Colonic mucosa (tissue), 4 donors: ENCODE data around the gene PDF. TPM values are rescaled to one million over a fixed set of nuclear protein-coding genes. Genes with fewer than 3 reads are reported as not detected.

ENCODE experiments used
- DNase-seq: peaks from one replicate; pipeline ENCODE4 v3.0.0-alpha.2; 2020
- H3K27ac ChIP-seq: fragments of 200-600 bp; one replicate; pipeline ENCODE4 v1.8.0; 2021
- H3K27me3 ChIP-seq: fragments of 200-600 bp; one replicate; pipeline ENCODE4 v1.8.0; 2021
- H3K36me3 ChIP-seq: fragments of 200-600 bp; one replicate; pipeline ENCODE4 v1.8.0; 2021
- H3K4me1 ChIP-seq: fragments of 200-600 bp; one replicate; pipeline ENCODE4 v1.8.0; 2021; ENCODE audit warnings: mild to moderate bottlenecking
- H3K4me3 ChIP-seq: fragments of 200-600 bp; one replicate; pipeline ENCODE4 v1.8.0; 2021
- H3K9ac ChIP-seq, 2 donors: one replicate each; pipeline ENCODE4 v1.7.0; 2013; ENCODE audit warnings: control low read depth in 2 of 2, low read depth in 2 of 2, low read length in 2 of 2
- H3K9me3 ChIP-seq: fragments of 200-600 bp; one replicate; pipeline ENCODE4 v1.8.0; 2021
- CTCF ChIP-seq: fragments of 200-600 bp; IDR thresholded peaks from one replicate; pipeline ENCODE4 v1.8.0; 2022; ENCODE audit warnings: antibody characterized with exemption, mild to moderate bottlenecking
- intact Hi-C: fragments of 100-400 bp; cut with DNase I; formaldehyde crosslinking; loops from one replicate; pipeline ENCODE4 v1.14.1; 2022
- total RNA-seq, 2 donors: library from RNA; stranded (reverse); fragmentation: NEBNext Ultra II Directional in 1 of 2; extraction: Animal tissue kit (Norgen Biotek cat#: 25700) in 1 of 2; gene quantifications; one replicate each; pipeline ENCODE4 v1.2.1, GENCODE V29; 2021
- donor health status: healthy.
- donor health status: DM: no; HTN: no; CAD: no.
- donor health status: DM: no; HTN: no; CAD: no.

The PDF gene
- total RNA-seq, 2 donors from 2014 or later: 13.2 to 35.1 TPM

DNA sequence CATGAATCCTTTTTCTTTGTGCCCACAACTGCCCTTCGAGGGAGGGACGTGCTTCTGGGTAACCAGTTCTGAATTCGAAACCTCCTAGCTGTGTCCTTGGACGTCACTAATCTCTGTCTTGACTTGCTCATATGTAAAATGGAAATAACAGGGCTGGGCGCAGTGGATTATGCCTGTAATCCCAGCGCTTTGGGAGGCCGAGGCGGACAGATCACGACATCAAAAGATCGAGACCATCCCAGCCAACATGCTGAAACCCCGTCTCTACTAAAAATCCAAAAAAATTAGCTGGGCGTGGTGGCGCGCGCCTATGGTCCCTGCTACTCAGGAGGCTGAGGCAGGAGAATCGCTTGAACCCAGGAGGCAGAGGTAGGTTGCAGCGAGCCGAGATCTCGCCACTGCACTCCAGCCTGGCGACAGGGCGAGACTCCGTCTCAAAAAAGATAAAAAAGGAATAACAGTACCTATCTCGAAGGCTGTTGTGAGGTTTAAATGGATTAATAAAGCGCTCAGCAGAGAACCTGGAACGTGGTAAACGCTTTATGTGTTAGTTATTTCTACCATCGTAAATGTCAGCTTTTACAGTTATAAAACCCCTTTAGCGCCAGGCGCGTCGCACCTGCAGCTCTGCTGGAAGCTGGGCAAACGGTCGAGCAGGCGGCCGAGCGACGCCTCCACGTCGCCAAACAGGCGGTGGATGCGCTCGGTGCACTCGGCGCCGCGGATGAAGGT is 8.3 kb upstream of the PDF start:
- TF ChIP-seq CTCF: no peak
- no peaks in the 10 kb centered on the region for H3K9me3 ChIP-seq
- peaks cover 8% of the 10 kb centered on the region for H3K36me3 ChIP-seq
- H3K4me1 ChIP-seq: peaks cover 15% of the 10 kb centered on the region
- peak overlapping the region; percentile 88 for H3K4me3 ChIP-seq
- peak overlapping the region; percentile 93 for H3K27ac ChIP-seq
- peak; percentile 58 for DNase-seq
- intact Hi-C loops: no loop called here
- no peaks in the 10 kb centered on the region for H3K27me3 ChIP-seq
- peak overlapping the region; percentile 80 to 90 for H3K9ac ChIP-seq

GRCh38 chr16:69334696-69335095 is 4.3 kb upstream of the PDF start:
- no peak overlapping the region for H3K9ac ChIP-seq
- peaks cover 6% of the 10 kb centered on the region for H3K4me1 ChIP-seq
- TF ChIP-seq CTCF: no peak
- no peak for DNase-seq
- H3K4me3 ChIP-seq: no peak overlapping the region
- H3K36me3 ChIP-seq: peaks cover 8% of the 10 kb centered on the region
- no peaks in the 10 kb centered on the region for H3K9me3 ChIP-seq
- no peaks in the 10 kb centered on the region for H3K27me3 ChIP-seq
- no peak overlapping the region for H3K27ac ChIP-seq
- intact Hi-C loops: no loop called here

DNA sequence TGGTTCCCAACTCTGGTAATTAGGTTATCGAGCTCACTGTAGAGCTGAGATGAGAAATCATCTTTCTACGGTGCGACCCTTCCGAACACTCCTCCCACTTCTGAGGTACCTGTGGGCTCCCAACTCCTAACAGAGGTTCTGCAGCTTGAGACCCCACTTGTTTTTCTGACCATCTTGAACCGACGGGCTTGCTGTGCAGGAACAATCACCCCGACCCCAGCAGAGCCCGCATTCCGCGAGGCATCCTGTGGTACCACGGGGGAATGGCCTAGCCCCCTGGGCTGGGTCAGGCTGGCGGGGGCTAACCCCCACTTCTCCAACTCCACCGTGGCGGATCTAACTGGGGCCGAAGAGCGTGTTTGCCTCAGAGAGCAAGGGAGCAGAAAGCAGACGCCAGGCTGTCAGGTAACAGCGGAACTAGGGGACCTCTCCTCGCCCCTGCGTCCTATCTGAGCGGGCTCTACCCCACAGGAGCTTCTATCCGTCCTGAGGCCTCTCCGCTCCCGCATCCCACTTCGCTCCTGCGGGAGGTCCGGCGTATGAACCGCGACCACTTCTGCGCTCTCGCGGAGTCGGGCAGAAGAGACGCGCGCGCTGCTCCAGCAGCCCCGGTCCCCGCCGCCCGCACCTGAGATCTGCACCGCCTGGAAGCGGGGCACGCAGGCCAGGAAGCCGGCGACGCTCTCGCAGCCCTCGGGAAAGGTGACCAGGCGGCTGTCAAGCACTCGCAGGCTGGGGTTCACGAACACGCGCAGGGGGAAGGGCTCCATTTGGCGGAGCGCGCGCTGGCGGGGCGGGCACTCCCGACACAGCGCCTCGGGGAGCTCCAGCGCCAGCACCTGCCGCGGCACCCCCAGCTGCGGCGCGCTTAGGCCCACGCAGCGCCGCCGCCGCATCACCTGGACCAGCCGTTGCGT is 761 bp downstream of the PDF start:
- no peak for TF ChIP-seq CTCF
- H3K27me3 ChIP-seq: no peaks in the 10 kb centered on the region
- peaks cover 32% of the 10 kb centered on the region for H3K4me1 ChIP-seq
- H3K36me3 ChIP-seq: peaks cover 3% of the 10 kb centered on the region
- peak overlapping the region; percentile 99 for H3K4me3 ChIP-seq
- intact Hi-C loops: no loop called here
- H3K9me3 ChIP-seq: no peaks in the 10 kb centered on the region
- peak; percentile 49 for DNase-seq
- peak overlapping the region; percentile 81 to 89 for H3K9ac ChIP-seq
- peak overlapping the region; percentile 95 for H3K27ac ChIP-seq

DNA sequence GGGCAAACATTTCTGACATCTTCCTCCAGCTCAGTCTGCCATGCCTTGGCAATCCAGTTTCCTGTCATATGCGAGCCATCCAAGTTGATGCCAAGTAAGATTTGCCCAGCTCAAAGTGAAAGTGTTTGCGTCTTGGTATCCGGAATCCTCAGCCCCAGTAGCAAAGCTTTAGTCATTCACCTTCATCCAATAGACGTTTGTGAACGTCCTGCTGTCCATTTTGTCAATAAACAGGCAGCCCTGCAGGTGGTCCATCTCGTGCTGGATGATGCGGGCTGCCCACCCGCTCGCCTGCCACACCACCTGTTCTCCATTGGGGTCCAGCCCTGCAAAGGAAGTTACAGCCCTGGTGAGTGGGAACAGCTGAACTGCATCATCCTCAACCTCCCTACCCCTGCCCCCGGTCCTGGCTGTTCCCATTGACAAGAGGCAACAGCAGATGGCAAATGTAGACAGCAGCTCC is 1.5 kb downstream of the PDF start:
- no peak for DNase-seq
- H3K9me3 ChIP-seq: no peaks in the 10 kb centered on the region
- H3K4me3 ChIP-seq: peak overlapping the region; percentile 99
- peak overlapping the region; percentile 47 to 81 for H3K9ac ChIP-seq
- no peak overlapping the region for H3K27ac ChIP-seq
- TF ChIP-seq CTCF: no peak
- intact Hi-C loops: no loop called here
- peaks cover 34% of the 10 kb centered on the region for H3K4me1 ChIP-seq
- H3K27me3 ChIP-seq: no peaks in the 10 kb centered on the region
- H3K36me3 ChIP-seq: no peaks in the 10 kb centered on the region

DNA sequence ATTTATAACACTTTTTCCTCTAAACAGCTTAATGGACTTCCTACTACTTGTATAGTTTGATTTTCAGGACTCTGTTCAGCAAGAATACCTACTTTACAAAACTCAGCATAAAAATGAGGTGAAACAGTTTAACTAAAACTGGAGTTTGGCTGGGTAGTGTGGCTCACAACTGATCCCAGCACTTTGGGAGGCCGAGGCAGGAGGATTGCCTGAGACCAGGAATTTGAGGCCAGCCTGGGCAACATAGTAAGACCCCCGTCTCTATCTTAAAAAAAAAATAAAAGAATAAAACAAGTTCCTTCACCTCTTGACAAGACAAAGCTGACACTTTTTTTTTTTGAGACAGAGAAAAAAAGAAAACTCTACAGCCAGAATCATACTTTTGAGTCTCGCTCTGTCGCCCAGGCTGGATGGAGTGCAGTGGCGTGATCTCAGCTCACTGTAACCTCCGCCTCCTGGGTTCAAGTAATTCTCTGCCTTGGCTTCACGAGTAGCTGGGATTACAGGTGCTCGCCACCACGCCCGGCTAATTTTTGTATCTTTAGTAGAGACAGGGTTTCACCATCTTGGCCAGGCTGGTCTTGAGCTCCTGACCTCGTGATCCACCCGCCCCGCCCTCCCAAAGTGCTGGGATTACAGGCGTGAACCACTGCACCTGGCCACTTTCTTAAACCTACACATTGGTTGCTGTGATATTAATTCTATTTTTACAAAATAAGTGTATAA is 2.6 kb downstream of the PDF start:
- intact Hi-C loops: no loop called here
- Histone ChIP-seq H3K27me3 (no peaks in the 10 kb centered on the region), H3K36me3 (peaks cover 3% of the 10 kb centered on the region), H3K4me3 (no peak overlapping the region), H3K9ac (peak overlapping the region in 1 of 2 donors; percentile 12), H3K27ac (no peak overlapping the region), H3K9me3 (no peaks in the 10 kb centered on the region), H3K4me1 (peaks cover 35% of the 10 kb centered on the region)
- no peak for TF ChIP-seq CTCF
- no peak for DNase-seq
